ENCODE results near the gene ELOB. TPM values are rescaled to one million over a fixed set of nuclear protein-coding genes. Genes with fewer than 3 reads are reported as not detected.
A peak's percentile ranks its signal among the peaks of the same experiment; 100 is the strongest.

ELOB gene
- total RNA-seq, 1 donor from 2014 or later: 196 TPM

DNA sequence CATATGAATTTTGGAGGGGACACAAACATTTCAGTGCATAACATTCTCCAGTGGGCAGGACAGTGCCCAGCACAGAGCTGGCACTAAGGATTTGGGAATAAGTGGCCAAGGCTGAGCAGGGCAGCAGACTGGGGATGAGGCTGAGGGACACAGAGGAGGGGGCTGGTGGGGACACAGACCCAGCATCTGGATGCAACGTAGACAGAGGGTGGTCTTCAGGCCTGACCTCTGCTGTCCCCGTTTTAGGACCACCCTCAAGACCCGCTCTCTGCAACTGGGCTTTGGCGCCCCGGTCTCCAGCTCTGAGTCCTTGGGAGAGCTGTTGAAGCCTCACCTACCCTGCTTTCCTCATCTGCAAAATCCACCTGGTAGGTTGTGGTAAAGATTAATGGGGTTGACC, 13.6 kb upstream of the ELOB start:
- H3K36me3 ChIP-seq: no peaks in the 10 kb centered on the region
- intact Hi-C loops (cut with DNase I): no loop called here
- ATAC-seq: no peak
- peaks cover 1% of the 10 kb centered on the region for H3K4me1 ChIP-seq
- H3K9me3 ChIP-seq: no peaks in the 10 kb centered on the region
- no peak overlapping the region for H3K4me3 ChIP-seq
- peaks cover 50% of the 10 kb centered on the region for H3K27me3 ChIP-seq (ENCODE audit: low read depth)
- no peak overlapping the region for H3K27ac ChIP-seq
- TF ChIP-seq, protein P1, sequence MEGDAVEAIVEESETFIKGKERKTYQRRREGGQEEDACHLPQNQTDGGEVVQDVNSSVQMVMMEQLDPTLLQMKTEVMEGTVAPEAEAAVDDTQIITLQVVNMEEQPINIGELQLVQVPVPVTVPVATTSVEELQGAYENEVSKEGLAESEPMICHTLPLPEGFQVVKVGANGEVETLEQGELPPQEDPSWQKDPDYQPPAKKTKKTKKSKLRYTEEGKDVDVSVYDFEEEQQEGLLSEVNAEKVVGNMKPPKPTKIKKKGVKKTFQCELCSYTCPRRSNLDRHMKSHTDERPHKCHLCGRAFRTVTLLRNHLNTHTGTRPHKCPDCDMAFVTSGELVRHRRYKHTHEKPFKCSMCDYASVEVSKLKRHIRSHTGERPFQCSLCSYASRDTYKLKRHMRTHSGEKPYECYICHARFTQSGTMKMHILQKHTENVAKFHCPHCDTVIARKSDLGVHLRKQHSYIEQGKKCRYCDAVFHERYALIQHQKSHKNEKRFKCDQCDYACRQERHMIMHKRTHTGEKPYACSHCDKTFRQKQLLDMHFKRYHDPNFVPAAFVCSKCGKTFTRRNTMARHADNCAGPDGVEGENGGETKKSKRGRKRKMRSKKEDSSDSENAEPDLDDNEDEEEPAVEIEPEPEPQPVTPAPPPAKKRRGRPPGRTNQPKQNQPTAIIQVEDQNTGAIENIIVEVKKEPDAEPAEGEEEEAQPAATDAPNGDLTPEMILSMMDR (IDR thresholded peaks at IDR 0.05): no peak
- peak; percentile 14 for DNase-seq

DNA sequence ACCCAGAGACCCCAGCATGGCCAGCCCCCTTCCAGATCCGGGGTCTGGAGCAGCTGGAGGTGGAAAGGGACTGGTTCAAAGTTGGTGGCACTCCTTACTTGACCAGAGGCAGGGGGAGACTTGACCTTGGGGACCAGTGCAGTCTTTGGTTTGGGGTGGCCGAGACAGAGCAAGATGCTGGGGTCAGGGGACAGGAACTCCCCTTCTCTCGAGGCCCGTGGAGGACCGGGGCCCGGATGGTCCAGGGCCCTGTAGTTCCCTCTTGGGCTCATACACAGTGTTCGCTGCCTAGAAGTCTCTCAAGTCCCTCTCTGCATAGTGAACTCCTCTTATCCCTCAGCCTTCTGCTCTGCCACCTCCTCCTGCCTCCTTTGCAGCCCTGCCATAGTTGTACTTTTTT, 10.9 kb upstream of the ELOB start:
- H3K27me3 ChIP-seq (ENCODE audit: low read depth): peaks cover 62% of the 10 kb centered on the region
- peak; percentile 13 for DNase-seq
- no peak overlapping the region for H3K4me3 ChIP-seq
- ATAC-seq: no peak
- H3K36me3 ChIP-seq: no peaks in the 10 kb centered on the region
- intact Hi-C loops (cut with DNase I): no loop called here
- H3K27ac ChIP-seq: no peak overlapping the region
- TF ChIP-seq, protein P1 (IDR thresholded peaks at IDR 0.05): no peak
- H3K9me3 ChIP-seq: no peaks in the 10 kb centered on the region
- H3K4me1 ChIP-seq: peaks cover 9% of the 10 kb centered on the region

DNA sequence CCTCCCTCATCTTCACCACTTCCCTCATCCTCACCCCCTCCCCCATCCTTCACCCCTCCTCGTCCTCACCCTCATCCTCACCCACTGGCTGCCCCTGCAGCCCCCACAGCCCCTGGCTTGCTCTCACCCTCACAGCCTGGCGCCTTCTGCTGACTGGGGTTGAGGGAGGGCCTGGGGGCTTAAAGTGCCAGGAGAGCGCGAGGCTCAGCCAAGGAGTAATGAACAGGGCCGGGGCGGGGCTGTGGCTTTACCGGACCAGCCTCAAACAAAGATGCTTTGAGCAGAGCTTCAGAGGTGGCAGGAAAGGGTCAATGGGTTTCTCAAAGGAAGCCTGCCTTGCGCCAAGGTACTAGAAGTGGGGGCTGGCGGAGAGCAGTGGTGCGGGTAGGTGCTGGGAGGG, 10.3 kb upstream of the ELOB start, which contains the start of gene PRSS33:
Gene PRSS33, minus strand, starts transcription at position 155 of the 400 bp plus-strand sequence. CDS start 1,013 bp downstream, outside the sequence.
- peak; percentile 28 for DNase-seq
- TF ChIP-seq, protein P1 (IDR thresholded peaks at IDR 0.05): no peak
- intact Hi-C loops (cut with DNase I): no loop called here
- Histone ChIP-seq H3K27me3 (ENCODE audit: low read depth) (peaks cover 62% of the 10 kb centered on the region), H3K4me3 (no peak within 1 kb of the TSS), H3K36me3 (no peaks in the 10 kb centered on the region), H3K9me3 (no peaks in the 10 kb centered on the region), H3K27ac (no peak within 1 kb of the TSS), H3K4me1 (peaks cover 9% of the 10 kb centered on the region)
- no peak for ATAC-seq

DNA sequence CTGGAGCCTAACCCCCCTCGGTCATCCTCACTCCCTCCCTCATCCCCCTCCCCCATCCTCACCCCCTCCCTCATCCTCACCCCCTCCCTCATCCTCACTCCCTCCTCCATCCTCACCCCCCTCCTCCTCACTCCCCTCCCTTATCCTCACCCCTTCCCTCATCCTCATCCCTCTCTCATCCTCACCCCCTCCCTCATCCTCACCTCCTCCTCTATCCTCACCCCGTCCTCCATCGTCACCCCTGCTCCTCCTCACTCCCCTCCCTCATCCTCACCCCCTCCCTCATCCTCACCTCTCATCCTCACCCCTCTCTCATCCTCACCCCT, 9.7 kb upstream of the ELOB start:
- Histone ChIP-seq H3K4me1 (peaks cover 9% of the 10 kb centered on the region), H3K27ac (no peak overlapping the region), H3K4me3 (no peak overlapping the region), H3K36me3 (no peaks in the 10 kb centered on the region), H3K27me3 (ENCODE audit: low read depth) (peaks cover 59% of the 10 kb centered on the region), H3K9me3 (no peaks in the 10 kb centered on the region)
- intact Hi-C loops (cut with DNase I): no loop called here
- DNase-seq (peak; percentile 5), ATAC-seq (no peak)
- TF ChIP-seq, protein P1 (IDR thresholded peaks at IDR 0.05): no peak

DNA sequence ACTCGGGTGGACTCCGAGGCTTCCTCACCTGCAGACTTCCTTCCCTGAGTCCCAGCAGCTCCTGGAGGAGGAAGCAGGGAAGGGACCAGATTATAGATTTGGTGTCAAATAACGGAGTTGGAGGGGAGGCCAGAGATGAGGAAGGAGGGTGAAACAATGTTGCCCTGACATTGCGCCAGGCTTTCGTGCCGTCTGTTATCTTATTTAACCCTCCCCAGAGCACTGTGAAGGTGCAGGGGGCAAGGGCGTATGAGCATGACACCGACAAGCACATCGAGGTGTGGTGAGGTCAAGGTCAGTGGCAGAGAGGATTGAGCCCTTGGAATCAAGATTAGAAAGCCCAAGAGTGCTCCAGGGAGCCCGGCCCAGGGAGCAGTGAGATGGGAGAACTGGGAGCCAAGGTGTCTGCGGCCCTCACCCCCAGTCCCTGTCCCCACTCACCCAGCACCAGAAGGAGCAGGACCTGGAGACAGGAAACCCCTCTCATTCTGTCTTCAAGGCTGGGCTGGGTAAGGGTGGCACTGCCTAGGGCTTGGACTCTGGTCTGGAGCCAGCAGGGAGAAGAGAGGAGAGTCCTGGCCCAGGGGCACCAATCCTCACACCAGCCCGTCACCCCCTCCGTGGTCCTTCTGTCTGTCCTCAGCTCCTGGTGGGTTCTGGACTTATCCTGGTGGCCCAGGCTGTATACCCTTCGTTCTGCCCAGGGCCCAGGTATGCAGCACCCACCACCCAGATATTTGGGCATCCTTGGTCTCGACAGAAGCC, 9.2 kb upstream of the ELOB start:
- Histone ChIP-seq H3K4me1 (peaks cover 9% of the 10 kb centered on the region), H3K36me3 (no peaks in the 10 kb centered on the region), H3K4me3 (peak overlapping the region; percentile 57), H3K9me3 (no peaks in the 10 kb centered on the region), H3K27me3 (ENCODE audit: low read depth) (peaks cover 56% of the 10 kb centered on the region), H3K27ac (no peak overlapping the region)
- intact Hi-C loops (cut with DNase I): no loop called here
- TF ChIP-seq, protein P1 (IDR thresholded peaks at IDR 0.05): no peak
- ATAC-seq: no peak
- peak; percentile 23 for DNase-seq

All from lower lobe of right lung (tissue), 2 donors.